H1 (cell line): ENCODE results near the gene BBS9. TPM values are rescaled to one million over a fixed set of nuclear protein-coding genes. Genes with fewer than 3 reads are reported as not detected.

ENCODE experiments used
- CTCF ChIA-PET: fragments of 300-600 bp; sonication (Branson Sonifier 250); formaldehyde crosslinking; loops from one replicate; lab custom pipeline; 2021; ENCODE audit not compliant: partially characterized antibody; lab: Charles Lee
- POLR2A ChIA-PET: fragments of 300-600 bp; sonication (Branson Sonifier 250); formaldehyde crosslinking; loops from one replicate; lab custom pipeline; 2021; ENCODE audit warnings: inconsistent platforms; ENCODE audit not compliant: partially characterized antibody; lab: Charles Lee
- DNase-seq, 2 experiments: peaks; one replicate each; pipeline versions ENCODE4 v3.0.0 to v3.0.0-alpha.2; 2010 to 2022; ENCODE audit warnings: low spot score in 2 of 2, low read depth in 1 of 2, mixed read lengths in 1 of 2
- FAIRE-seq: peaks from 2 replicates; lab custom pipeline; 2011; peaks lifted over from hg19 to GRCh38; lab: Jason Lieb, UNC
- H2AFZ ChIP-seq: 2 replicates; pipeline ENCODE4 v1.8.1; 2012; ENCODE audit warnings: low read length, inconsistent platforms
- H2AK5ac ChIP-seq: 2 replicates; pipeline ENCODE4 v1.6.1; 2013; ENCODE audit warnings: low read depth, low read length
- H2BK120ac ChIP-seq: replicated peaks from 2 replicates; pipeline ENCODE3; 2013; ENCODE audit warnings: low read depth, low read length, inconsistent platforms
- H2BK12ac ChIP-seq: 2 replicates; pipeline ENCODE4 v1.6.1; 2013; ENCODE audit warnings: low read depth, low read length
- H2BK15ac ChIP-seq: 2 replicates; pipeline ENCODE4 v1.6.1; 2013; ENCODE audit warnings: low read length
- H2BK20ac ChIP-seq: 2 replicates; pipeline ENCODE4 v1.6.1; 2013; ENCODE audit warnings: low read length
- H2BK5ac ChIP-seq: 2 replicates; pipeline ENCODE4 v1.6.1; 2013; ENCODE audit warnings: low read depth, low read length
- H3K14ac ChIP-seq: 2 replicates; pipeline ENCODE4 v1.6.1; 2013; ENCODE audit warnings: inconsistent platforms; ENCODE audit not compliant: insufficient read length
- H3K18ac ChIP-seq: 2 replicates; pipeline ENCODE4 v1.6.1; 2013; ENCODE audit warnings: low read length; ENCODE audit errors: extremely low read depth
- H3K23ac ChIP-seq: 2 replicates; pipeline ENCODE4 v1.6.1; 2013; ENCODE audit warnings: inconsistent platforms; ENCODE audit not compliant: insufficient read length
- H3K23me2 ChIP-seq: 2 replicates; pipeline ENCODE4 v1.6.1; 2013; ENCODE audit warnings: low read depth, low read length
- H3K27ac ChIP-seq: 2 replicates; pipeline ENCODE4 v1.6.1; 2011; ENCODE audit warnings: low read depth, low read length, inconsistent platforms
- H3K27me3 ChIP-seq, 4 experiments: replicated peaks in 1 of 4; 1 replicate in 1 of 4; 2 replicates in 3 of 4; pipeline versions ENCODE4 v1.6.1 to v1.8.1; 2011 to 2013; ENCODE audit warnings: low read length in 3 of 4, mild to moderate bottlenecking in 3 of 4, inconsistent platforms in 2 of 4, mixed read lengths in 2 of 4, moderate library complexity in 1 of 4; ENCODE audit not compliant: control insufficient read depth in 3 of 4, insufficient read depth in 3 of 4; ENCODE audit errors: extremely low read depth in 1 of 4
- H3K36me3 ChIP-seq, 4 experiments: 2 replicates each; pipeline versions ENCODE4 v1.6.1 to v1.8.1; 2011 to 2013; ENCODE audit warnings: mild to moderate bottlenecking in 4 of 4, low read length in 3 of 4, moderate library complexity in 2 of 4, control low read depth in 1 of 4, inconsistent platforms in 1 of 4; ENCODE audit not compliant: insufficient read depth in 4 of 4, control insufficient read depth in 2 of 4
- H3K4ac ChIP-seq: replicated peaks from 2 replicates; pipeline ENCODE3; 2013; ENCODE audit warnings: low read length, low read depth, mixed read lengths, inconsistent platforms; ENCODE audit not compliant: insufficient read length
- H3K4me1 ChIP-seq, 4 experiments: replicated peaks in 1 of 4; 1 replicate in 1 of 4; 2 replicates in 3 of 4; pipeline versions ENCODE4 v1.6.1 to v1.8.1; 2011 to 2013; ENCODE audit warnings: low read length in 3 of 4, inconsistent platforms in 2 of 4, mixed read lengths in 1 of 4; ENCODE audit not compliant: insufficient read depth in 4 of 4, control insufficient read depth in 3 of 4
- H3K4me2 ChIP-seq, 2 experiments: 2 replicates each; pipeline versions ENCODE4 v1.6.1 to v1.8.1; 2011 to 2013; ENCODE audit warnings: low read depth in 2 of 2, low read length in 2 of 2, control low read depth in 1 of 2, inconsistent platforms in 1 of 2, mild to moderate bottlenecking in 1 of 2; ENCODE audit not compliant: insufficient read depth in 1 of 2
- H3K4me3 ChIP-seq, 4 experiments: fragments of 200-600, 300-600 bp in 1 of 4; sonication (generic), shearing (Covaris generic), sonication (Bioruptor Twin) in 1 of 4; 2 replicates each; pipeline versions ENCODE4 v1.5.1 to v1.8.1; 2011 to 2016; ENCODE audit warnings: low read length in 4 of 4, low read depth in 3 of 4, control low read depth in 2 of 4, inconsistent platforms in 2 of 4, mild to moderate bottlenecking in 2 of 4, mixed read lengths in 1 of 4, moderate library complexity in 1 of 4; ENCODE audit not compliant: insufficient read depth in 2 of 4; ENCODE audit errors: extremely low read depth in 1 of 4
- H3K56ac ChIP-seq: replicated peaks from 2 replicates; pipeline ENCODE3; 2013; ENCODE audit warnings: low read depth, mild to moderate bottlenecking, mixed read lengths, low read length, inconsistent platforms; ENCODE audit not compliant: insufficient read length
- H3K79me1 ChIP-seq: 2 replicates; pipeline ENCODE4 v1.6.1; 2013; ENCODE audit warnings: low read depth, low read length, control low read depth
- H3K79me2 ChIP-seq, 2 experiments: 2 replicates each; pipeline versions ENCODE4 v1.6.1 to v1.8.1; 2012 to 2013; ENCODE audit warnings: low read length in 2 of 2, mild to moderate bottlenecking in 2 of 2, inconsistent platforms in 1 of 2; ENCODE audit not compliant: insufficient read depth in 2 of 2, control insufficient read depth in 1 of 2
- H3K9ac ChIP-seq, 4 experiments: replicated peaks in 1 of 4; 1 replicate in 1 of 4; 2 replicates in 3 of 4; pipeline versions ENCODE4 v1.6.1 to v1.8.1; 2011 to 2013; ENCODE audit warnings: low read depth in 3 of 4, low read length in 3 of 4, control low read depth in 2 of 4, mild to moderate bottlenecking in 2 of 4, moderate library complexity in 2 of 4, inconsistent platforms in 1 of 4; ENCODE audit errors: extremely low read depth in 1 of 4
- H3K9me3 ChIP-seq, 2 experiments: 2 replicates each; pipeline versions ENCODE4 v1.6.1 to v1.8.1; 2012 to 2013; ENCODE audit warnings: mild to moderate bottlenecking in 2 of 2, moderate library complexity in 2 of 2, control low read depth in 1 of 2, inconsistent platforms in 1 of 2, low read depth in 1 of 2, low read length in 1 of 2, mixed read lengths in 1 of 2; ENCODE audit not compliant: insufficient read depth in 2 of 2
- H4K20me1 ChIP-seq, 2 experiments: replicated peaks in 1 of 2; 2 replicates each; pipeline versions ENCODE3 to v1.8.1; 2011 to 2013; ENCODE audit warnings: inconsistent platforms in 2 of 2, low read length in 2 of 2, mild to moderate bottlenecking in 1 of 2; ENCODE audit not compliant: insufficient read depth in 2 of 2, control insufficient read depth in 1 of 2
- H4K5ac ChIP-seq: 2 replicates; pipeline ENCODE4 v1.6.1; 2013; ENCODE audit warnings: low read length, low read depth, mixed read lengths, inconsistent platforms; ENCODE audit not compliant: insufficient read length
- H4K8ac ChIP-seq: 2 replicates; pipeline ENCODE4 v1.8.0; 2013; ENCODE audit warnings: mild to moderate bottlenecking, moderate library complexity, low read length, inconsistent platforms; ENCODE audit not compliant: insufficient read depth; ENCODE audit errors: extremely low read depth
- H4K91ac ChIP-seq: replicated peaks from 2 replicates; pipeline ENCODE3; 2013; ENCODE audit warnings: low read length, mixed read lengths, inconsistent platforms; ENCODE audit not compliant: insufficient read length
- polyA plus RNA-seq, 7 experiments: library from polyadenylated mRNA; depleted of rRNA in 3 of 7; stranded (reverse) in 5 of 7; unstranded in 2 of 7; fragments of >200 nt in 5 of 7; fragments of 200-250 nt in 2 of 7; gene quantifications; 1 replicate in 5 of 7; 2 replicates in 1 of 7; 4 replicates in 1 of 7; pipeline versions ENCODE4 v1.2.1 to v1.2.3, GENCODE V29; 2011 to 2013; ENCODE audit warnings: missing spikeins in 2 of 7, mixed read lengths in 2 of 7
- total RNA-seq: library from RNA; stranded (reverse); fragmentation: NEBNext Ultra II Directional; extraction: Animal tissue kit (Norgen Biotek cat#: 25700); gene quantifications from 2 replicates; pipeline ENCODE4 v1.2.1, GENCODE V29; 2021
- TF ChIP-seq, protein P1 (sequence below): fragments of 300-600 bp; sonication (generic); IDR thresholded peaks from 2 replicates; pipeline ENCODE4 v1.7.1; 2012; ENCODE audit warnings: low read length, moderate library complexity, mild to moderate bottlenecking, inconsistent platforms; ENCODE audit not compliant: insufficient replicate concordance

BBS9 gene
- total and polyA plus RNA-seq, 2 of the 8 experiments (the other 6 are each of a cell fraction or from before 2014, with no cell fraction given) = 22.3 to 37.0 TPM

DNA sequence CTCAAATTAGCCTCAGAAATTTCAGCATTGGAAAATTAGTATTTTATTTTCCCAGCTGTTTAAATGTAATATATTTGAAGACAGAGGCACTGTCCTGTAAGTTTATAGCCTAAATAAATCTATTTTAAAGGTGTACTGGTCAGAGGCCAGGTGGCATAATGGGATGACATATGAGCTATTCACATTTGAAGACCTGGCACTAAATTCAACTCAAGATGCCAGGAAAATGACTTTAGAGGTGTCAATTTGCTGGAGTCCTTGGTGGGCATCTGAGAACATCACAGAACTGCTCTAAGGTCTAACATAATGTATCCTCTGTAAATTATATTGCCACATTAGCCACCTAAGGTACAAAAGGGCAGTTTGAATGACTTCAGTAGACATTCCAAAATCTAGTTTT is 427.1 kb downstream of the BBS9 start:
- no peak overlapping the region for H3K4ac ChIP-seq
- H3K4me1 ChIP-seq = no peaks in the 10 kb centered on the region
- no peak overlapping the region for H2BK12ac ChIP-seq
- H3K4me3 ChIP-seq = no peak overlapping the region
- no peak for FAIRE-seq
- no peak overlapping the region for H3K14ac ChIP-seq
- no peak overlapping the region for H3K9ac ChIP-seq
- no peak overlapping the region for H3K23ac ChIP-seq
- H2AFZ ChIP-seq = no peak overlapping the region
- no peak overlapping the region for H4K91ac ChIP-seq
- H4K8ac ChIP-seq = no peak overlapping the region
- H4K5ac ChIP-seq = no peak overlapping the region
- H3K36me3 ChIP-seq = no peaks in the 10 kb centered on the region
- no peak overlapping the region for H3K18ac ChIP-seq
- no peak overlapping the region for H3K4me2 ChIP-seq
- no peak overlapping the region for H3K56ac ChIP-seq
- no peak overlapping the region for H2BK120ac ChIP-seq
- no peak overlapping the region for H2BK20ac ChIP-seq
- ChIA-PET CTCF (no interaction called here), POLR2A (no interaction called here)
- no peak for DNase-seq
- H2AK5ac ChIP-seq = no peak overlapping the region
- H2BK5ac ChIP-seq = no peak overlapping the region
- H3K9me3 ChIP-seq = no peaks in the 10 kb centered on the region; a peak in 1 of 4 replicates
- no peaks in the 10 kb centered on the region for H3K79me1 ChIP-seq
- no peak overlapping the region for H3K27ac ChIP-seq
- peaks cover 1% of the 10 kb centered on the region; the same call in 1 of the 2 replicates for H3K23me2 ChIP-seq
- H4K20me1 ChIP-seq = no peaks in the 10 kb centered on the region
- no peak overlapping the region for H2BK15ac ChIP-seq
- no peaks in the 10 kb centered on the region for H3K79me2 ChIP-seq
- H3K27me3 ChIP-seq = no peaks in the 10 kb centered on the region
- TF ChIP-seq, protein P1, sequence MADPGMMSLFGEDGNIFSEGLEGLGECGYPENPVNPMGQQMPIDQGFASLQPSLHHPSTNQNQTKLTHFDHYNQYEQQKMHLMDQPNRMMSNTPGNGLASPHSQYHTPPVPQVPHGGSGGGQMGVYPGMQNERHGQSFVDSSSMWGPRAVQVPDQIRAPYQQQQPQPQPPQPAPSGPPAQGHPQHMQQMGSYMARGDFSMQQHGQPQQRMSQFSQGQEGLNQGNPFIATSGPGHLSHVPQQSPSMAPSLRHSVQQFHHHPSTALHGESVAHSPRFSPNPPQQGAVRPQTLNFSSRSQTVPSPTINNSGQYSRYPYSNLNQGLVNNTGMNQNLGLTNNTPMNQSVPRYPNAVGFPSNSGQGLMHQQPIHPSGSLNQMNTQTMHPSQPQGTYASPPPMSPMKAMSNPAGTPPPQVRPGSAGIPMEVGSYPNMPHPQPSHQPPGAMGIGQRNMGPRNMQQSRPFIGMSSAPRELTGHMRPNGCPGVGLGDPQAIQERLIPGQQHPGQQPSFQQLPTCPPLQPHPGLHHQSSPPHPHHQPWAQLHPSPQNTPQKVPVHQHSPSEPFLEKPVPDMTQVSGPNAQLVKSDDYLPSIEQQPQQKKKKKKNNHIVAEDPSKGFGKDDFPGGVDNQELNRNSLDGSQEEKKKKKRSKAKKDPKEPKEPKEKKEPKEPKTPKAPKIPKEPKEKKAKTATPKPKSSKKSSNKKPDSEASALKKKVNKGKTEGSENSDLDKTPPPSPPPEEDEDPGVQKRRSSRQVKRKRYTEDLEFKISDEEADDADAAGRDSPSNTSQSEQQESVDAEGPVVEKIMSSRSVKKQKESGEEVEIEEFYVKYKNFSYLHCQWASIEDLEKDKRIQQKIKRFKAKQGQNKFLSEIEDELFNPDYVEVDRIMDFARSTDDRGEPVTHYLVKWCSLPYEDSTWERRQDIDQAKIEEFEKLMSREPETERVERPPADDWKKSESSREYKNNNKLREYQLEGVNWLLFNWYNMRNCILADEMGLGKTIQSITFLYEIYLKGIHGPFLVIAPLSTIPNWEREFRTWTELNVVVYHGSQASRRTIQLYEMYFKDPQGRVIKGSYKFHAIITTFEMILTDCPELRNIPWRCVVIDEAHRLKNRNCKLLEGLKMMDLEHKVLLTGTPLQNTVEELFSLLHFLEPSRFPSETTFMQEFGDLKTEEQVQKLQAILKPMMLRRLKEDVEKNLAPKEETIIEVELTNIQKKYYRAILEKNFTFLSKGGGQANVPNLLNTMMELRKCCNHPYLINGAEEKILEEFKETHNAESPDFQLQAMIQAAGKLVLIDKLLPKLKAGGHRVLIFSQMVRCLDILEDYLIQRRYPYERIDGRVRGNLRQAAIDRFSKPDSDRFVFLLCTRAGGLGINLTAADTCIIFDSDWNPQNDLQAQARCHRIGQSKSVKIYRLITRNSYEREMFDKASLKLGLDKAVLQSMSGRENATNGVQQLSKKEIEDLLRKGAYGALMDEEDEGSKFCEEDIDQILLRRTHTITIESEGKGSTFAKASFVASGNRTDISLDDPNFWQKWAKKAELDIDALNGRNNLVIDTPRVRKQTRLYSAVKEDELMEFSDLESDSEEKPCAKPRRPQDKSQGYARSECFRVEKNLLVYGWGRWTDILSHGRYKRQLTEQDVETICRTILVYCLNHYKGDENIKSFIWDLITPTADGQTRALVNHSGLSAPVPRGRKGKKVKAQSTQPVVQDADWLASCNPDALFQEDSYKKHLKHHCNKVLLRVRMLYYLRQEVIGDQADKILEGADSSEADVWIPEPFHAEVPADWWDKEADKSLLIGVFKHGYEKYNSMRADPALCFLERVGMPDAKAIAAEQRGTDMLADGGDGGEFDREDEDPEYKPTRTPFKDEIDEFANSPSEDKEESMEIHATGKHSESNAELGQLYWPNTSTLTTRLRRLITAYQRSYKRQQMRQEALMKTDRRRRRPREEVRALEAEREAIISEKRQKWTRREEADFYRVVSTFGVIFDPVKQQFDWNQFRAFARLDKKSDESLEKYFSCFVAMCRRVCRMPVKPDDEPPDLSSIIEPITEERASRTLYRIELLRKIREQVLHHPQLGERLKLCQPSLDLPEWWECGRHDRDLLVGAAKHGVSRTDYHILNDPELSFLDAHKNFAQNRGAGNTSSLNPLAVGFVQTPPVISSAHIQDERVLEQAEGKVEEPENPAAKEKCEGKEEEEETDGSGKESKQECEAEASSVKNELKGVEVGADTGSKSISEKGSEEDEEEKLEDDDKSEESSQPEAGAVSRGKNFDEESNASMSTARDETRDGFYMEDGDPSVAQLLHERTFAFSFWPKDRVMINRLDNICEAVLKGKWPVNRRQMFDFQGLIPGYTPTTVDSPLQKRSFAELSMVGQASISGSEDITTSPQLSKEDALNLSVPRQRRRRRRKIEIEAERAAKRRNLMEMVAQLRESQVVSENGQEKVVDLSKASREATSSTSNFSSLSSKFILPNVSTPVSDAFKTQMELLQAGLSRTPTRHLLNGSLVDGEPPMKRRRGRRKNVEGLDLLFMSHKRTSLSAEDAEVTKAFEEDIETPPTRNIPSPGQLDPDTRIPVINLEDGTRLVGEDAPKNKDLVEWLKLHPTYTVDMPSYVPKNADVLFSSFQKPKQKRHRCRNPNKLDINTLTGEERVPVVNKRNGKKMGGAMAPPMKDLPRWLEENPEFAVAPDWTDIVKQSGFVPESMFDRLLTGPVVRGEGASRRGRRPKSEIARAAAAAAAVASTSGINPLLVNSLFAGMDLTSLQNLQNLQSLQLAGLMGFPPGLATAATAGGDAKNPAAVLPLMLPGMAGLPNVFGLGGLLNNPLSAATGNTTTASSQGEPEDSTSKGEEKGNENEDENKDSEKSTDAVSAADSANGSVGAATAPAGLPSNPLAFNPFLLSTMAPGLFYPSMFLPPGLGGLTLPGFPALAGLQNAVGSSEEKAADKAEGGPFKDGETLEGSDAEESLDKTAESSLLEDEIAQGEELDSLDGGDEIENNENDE = no peak
